Upper lobe of left lung (tissue), 6 donors: ENCODE measurements around the gene DCST2. TPM values are rescaled to one million over a fixed set of nuclear protein-coding genes. Genes with fewer than 3 reads are reported as not detected.

Experiments
- ATAC-seq, 2 donors: fragments of 200-7000 bp; cut with Tn5 transposase; one replicate each; pipeline ENCODE4 v1.9.1; 2022; ENCODE audit warnings: mild to moderate bottlenecking in 2 of 2, moderate library complexity in 2 of 2; ENCODE audit not compliant: low FRiP score in 2 of 2
- DNase-seq, 2 donors: peaks; one replicate each; pipeline ENCODE4 v3.0.0-alpha.2; 2019 to 2020
- H3K27ac ChIP-seq, 4 donors: fragments of 200-600 bp; sonication (generic); one replicate each; pipeline ENCODE4 v1.5.1; 2016 to 2019
- H3K27me3 ChIP-seq, 4 donors: fragments of 200-600 bp; sonication (generic); one replicate each; pipeline ENCODE4 v1.5.1; 2017 to 2019
- H3K36me3 ChIP-seq, 4 donors: fragments of 200-600 bp; sonication (generic); one replicate each; pipeline ENCODE4 v1.5.1; 2016 to 2019
- H3K4me1 ChIP-seq, 4 donors: fragments of 200-600 bp; sonication (generic); one replicate each; pipeline ENCODE4 v1.5.1; 2018 to 2019
- H3K4me3 ChIP-seq, 4 donors: fragments of 200-600 bp; sonication (generic); one replicate each; pipeline ENCODE4 v1.5.1; 2017 to 2019; ENCODE audit warnings: mild to moderate bottlenecking in 2 of 4, moderate library complexity in 1 of 4
- H3K9me3 ChIP-seq, 4 donors: fragments of 200-600 bp; sonication (generic); one replicate each; pipeline ENCODE4 v1.5.1; 2018 to 2019
- EP300 ChIP-seq, 4 donors: sonication (generic); formaldehyde crosslinking; IDR thresholded peaks; one replicate each; pipeline ENCODE4 v1.5.1; 2017; ENCODE audit warnings: antibody characterized with exemption in 4 of 4, control low read depth in 2 of 4
- POLR2A ChIP-seq, 4 donors: fragments of 450-650 bp; IDR thresholded peaks; one replicate each; pipeline ENCODE4 v1.5.1; 2016 to 2017; ENCODE audit warnings: antibody characterized with exemption in 4 of 4, mild to moderate bottlenecking in 2 of 4
- POLR2AphosphoS5 ChIP-seq, 2 donors: sonication (generic); formaldehyde crosslinking; IDR thresholded peaks; one replicate each; pipeline ENCODE4 v1.5.1; 2017; ENCODE audit warnings: antibody characterized with exemption in 2 of 2
- WGBS, 2 donors: methylation state at CpG; one replicate each; pipeline ENCODE4 v1.1.5; 2017 to 2018; 5-methylcytosine and 5-hydroxymethylcytosine counted together
- total RNA-seq, 6 donors: library from RNA; depleted of rRNA in 4 of 6; stranded (reverse); fragments of >200 nt in 4 of 6; gene quantifications; one replicate each; pipeline versions ENCODE4 v1.1.0 to v1.2.1, GENCODE V29; 2016 to 2021
- TF ChIP-seq, protein P1 (sequence below), 6 experiments: fragments of 450-650 bp in 4 of 6; fragments of 200-600 bp in 2 of 6; sonication (generic) in 2 of 6; IDR thresholded peaks; one replicate each; pipeline ENCODE4 v1.5.1; 2016 to 2019; ENCODE audit warnings: antibody characterized with exemption in 6 of 6
- donor health status: DM: no; HTN: no; CAD: no; lungs with moderate emphysema.
- donor health status: DM: no; HTN: yes; CAD: no; lungs with severe emphysema.

Gene DCST2
- total RNA-seq, 6 donors from 2014 or later, result 0.49 to 2.1 (median 1.1) TPM

DNA sequence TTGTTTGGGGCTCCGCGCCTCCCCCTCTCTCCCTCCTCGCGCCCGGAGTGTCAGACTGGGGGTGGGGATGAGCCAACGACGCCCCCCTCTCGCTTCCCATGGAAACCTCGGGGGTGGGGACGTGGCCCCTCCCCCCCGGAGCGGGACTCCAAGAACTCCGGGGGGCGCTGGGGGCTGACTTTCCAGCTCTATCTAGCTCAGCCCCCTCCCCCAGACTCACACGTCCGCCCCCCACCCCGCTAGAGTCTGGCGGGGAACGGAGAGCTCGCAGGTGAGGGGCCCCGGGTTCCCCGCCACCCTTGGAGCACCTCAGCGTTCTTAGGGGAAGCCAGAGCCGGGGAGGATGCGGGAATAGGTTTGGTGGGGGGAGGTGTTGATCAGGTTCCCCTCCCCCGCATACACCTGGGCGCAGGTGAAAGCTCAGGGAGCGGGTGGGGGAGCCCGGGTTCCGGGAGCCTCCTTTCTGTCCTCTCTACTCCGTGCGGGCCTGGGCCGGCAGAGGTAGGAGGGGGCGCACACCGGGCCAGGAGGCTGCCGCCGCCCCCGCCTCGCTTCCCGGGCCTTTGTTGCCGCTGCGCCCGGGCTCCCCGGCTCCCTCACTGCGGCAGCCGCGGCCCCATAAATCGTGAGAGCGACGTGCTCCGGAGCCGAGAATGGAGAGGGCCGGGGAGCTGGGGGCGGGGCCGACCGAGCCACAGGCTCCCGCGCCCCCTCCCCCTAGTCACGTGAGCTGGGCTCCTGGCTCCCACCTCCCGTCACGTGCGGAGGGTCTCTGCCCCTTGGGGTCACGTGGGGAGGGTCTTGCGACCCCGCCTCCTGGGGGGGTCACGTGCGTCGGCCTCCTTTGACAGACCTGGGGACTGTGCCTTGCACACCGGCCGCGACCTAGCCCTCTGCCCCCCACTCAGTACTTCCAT is 47.0 kb upstream of the DCST2 start:
- ATAC-seq, result no peak
- WGBS, 2 donors, result 0 to 6% methylated on average over 5 to 34 of the region's 71 CpGs
- H3K4me1 ChIP-seq, result peaks cover 55 to 64% (median 57%) of the 10 kb centered on the region in 4 donors
- no peak overlapping the region for H3K27ac ChIP-seq
- H3K36me3 ChIP-seq, result no peaks in the 10 kb centered on the region
- H3K4me3 ChIP-seq, result peak overlapping the region in 2 of 4 donors; percentile 31 to 52
- no peaks in the 10 kb centered on the region for H3K9me3 ChIP-seq
- H3K27me3 ChIP-seq, result peaks cover 9 to 60% (median 47%) of the 10 kb centered on the region in 4 donors
- TF ChIP-seq POLR2A (IDR thresholded peaks at IDR 0.05), result no peak
- TF ChIP-seq POLR2AphosphoS5 (IDR thresholded peaks at IDR 0.05), result no peak
- TF ChIP-seq, protein P1, sequence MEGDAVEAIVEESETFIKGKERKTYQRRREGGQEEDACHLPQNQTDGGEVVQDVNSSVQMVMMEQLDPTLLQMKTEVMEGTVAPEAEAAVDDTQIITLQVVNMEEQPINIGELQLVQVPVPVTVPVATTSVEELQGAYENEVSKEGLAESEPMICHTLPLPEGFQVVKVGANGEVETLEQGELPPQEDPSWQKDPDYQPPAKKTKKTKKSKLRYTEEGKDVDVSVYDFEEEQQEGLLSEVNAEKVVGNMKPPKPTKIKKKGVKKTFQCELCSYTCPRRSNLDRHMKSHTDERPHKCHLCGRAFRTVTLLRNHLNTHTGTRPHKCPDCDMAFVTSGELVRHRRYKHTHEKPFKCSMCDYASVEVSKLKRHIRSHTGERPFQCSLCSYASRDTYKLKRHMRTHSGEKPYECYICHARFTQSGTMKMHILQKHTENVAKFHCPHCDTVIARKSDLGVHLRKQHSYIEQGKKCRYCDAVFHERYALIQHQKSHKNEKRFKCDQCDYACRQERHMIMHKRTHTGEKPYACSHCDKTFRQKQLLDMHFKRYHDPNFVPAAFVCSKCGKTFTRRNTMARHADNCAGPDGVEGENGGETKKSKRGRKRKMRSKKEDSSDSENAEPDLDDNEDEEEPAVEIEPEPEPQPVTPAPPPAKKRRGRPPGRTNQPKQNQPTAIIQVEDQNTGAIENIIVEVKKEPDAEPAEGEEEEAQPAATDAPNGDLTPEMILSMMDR (IDR thresholded peaks at IDR 0.05), result no peak
- TF ChIP-seq EP300 (IDR thresholded peaks at IDR 0.05), result no peak
- DNase-seq, result peak in 1 of 2 donors; percentile 84

DNA sequence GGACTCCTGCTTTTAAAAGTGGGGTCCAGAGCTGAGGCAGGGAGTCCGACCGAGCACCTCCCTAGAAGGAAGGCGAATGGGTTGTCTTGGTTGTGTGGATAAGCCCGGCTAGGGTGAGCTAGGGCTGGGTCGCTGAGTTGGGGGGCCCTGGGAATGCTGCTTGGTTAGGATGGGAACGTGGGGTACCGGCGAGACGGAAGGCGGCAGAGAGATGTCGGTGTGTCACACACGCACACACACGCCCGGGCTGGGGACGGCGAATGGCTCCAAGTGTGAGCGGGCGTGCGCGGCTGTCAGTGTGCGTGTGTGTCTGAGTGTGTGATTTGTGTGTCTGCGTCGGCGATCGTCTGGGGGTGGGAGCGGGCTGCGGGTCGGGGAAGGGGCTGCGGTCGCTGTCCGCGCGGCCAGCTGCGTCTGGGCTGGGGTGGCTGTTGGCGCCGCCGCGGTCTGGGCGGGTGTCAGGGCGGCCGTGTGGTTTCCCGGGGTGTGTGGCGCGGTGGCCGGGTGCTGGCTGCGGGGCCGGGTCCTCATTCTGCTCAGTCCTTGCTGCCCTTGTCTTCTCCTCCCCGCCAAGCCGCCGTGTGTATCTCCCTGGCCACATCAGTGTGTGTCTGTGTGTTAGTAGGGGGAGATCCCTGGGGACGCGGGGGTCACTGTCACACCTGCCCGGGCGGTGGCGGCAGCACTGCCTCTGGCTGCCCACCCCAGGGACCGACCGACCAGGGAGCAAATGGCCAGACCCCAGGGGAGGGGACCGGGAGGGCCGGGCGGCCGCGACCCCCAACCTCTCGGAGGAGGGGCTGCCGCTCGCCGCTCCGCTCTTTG is 46.1 kb upstream of the DCST2 start:
- no peaks in the 10 kb centered on the region for H3K36me3 ChIP-seq
- TF ChIP-seq POLR2A (IDR thresholded peaks at IDR 0.05) (no peak), EP300 (IDR thresholded peaks at IDR 0.05) (no peak), POLR2AphosphoS5 (IDR thresholded peaks at IDR 0.05) (no peak)
- TF ChIP-seq, protein P1 (IDR thresholded peaks at IDR 0.05), result no peak
- peaks cover 9 to 60% (median 47%) of the 10 kb centered on the region in 4 donors for H3K27me3 ChIP-seq
- WGBS, 2 donors, result 2 to 3% methylated on average over 10 to 63 of the region's 67 CpGs
- no peak overlapping the region for H3K27ac ChIP-seq
- ATAC-seq, result no peak
- H3K9me3 ChIP-seq, result no peaks in the 10 kb centered on the region
- DNase-seq, result peak in 1 of 2 donors; percentile 88
- H3K4me1 ChIP-seq, result peaks cover 52 to 61% (median 56%) of the 10 kb centered on the region in 4 donors
- H3K4me3 ChIP-seq, result peak overlapping the region in 3 of 4 donors; percentile 31 to 52 (median 39)

DNA sequence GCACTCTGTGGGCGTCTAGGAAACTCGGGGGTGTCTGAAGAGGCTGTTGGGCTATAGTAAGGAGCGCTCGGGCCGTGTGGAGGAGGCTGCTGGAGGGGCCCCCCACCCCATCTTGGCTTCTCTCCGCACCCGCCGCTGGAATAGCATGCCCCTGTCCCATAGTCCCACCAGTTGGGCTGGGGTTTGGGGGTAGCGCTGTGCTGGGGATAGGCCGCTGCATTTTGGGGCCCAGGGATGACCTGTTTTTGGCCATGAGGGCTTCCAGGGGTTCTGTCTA is 45.6 kb upstream of the DCST2 start:
- no peaks in the 10 kb centered on the region for H3K9me3 ChIP-seq
- H3K4me3 ChIP-seq, result peak overlapping the region in 3 of 4 donors; percentile 39 to 52 (median 52)
- ATAC-seq (no peak), DNase-seq (no peak)
- peaks cover 46 to 55% (median 51%) of the 10 kb centered on the region in 4 donors for H3K4me1 ChIP-seq
- H3K36me3 ChIP-seq, result no peaks in the 10 kb centered on the region
- WGBS, 2 donors, result 6% methylated on average over 10 of the region's 10 CpGs; no CpG with 5 or more reads in 1 of the 2 donors
- no peak for TF ChIP-seq POLR2A (IDR thresholded peaks at IDR 0.05)
- TF ChIP-seq POLR2AphosphoS5 (IDR thresholded peaks at IDR 0.05), result no peak
- TF ChIP-seq EP300 (IDR thresholded peaks at IDR 0.05), result no peak
- TF ChIP-seq, protein P1 (IDR thresholded peaks at IDR 0.05), result no peak
- H3K27ac ChIP-seq, result no peak overlapping the region
- peaks cover 9 to 58% (median 45%) of the 10 kb centered on the region in 4 donors for H3K27me3 ChIP-seq

DNA sequence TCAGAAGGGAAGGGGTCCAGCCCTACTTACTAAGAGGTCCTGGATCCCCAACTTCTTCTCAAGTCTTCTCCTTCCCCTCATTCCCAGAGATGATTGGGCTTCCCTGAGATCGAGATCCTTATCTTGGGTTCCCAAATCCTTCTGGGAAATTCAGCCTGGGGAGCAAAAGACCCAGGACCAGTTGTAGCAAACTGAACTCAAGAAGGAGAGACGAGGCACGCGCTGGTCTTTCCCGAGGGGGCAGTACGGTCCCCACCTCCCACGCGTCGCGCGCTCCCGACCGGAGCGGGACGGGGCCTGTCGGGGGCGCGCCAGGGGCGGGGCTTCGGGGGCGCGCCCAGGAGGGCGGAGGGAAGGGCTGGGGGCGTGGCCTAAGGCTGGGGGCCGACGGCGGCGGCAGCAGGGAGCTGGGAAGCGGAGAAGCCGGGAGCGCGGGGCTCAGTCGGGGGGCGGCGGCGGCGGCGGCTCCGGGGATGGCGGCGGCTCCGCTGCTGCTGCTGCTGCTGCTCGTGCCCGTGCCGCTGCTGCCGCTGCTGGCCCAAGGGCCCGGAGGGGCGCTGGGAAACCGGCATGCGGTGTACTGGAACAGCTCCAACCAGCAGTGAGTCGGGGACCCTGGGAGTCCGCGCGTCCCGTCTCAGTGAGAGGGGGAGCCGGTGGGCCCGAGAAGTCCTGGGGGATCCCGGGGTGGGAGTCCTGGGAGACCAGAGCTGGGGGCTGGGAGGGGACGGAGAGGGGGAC is 45.1 kb upstream of the DCST2 start, which contains the start of gene EFNA3:
EFNA3 (plus strand) TSS at position 369 of the 741 bp plus-strand sequence; CDS start at position 474, 105 bp downstream.
- H3K4me3 ChIP-seq, result peak within 1 kb of the TSS in 3 of 4 donors; percentile 39 to 52 (median 52)
- peaks cover 45 to 52% (median 49%) of the 10 kb centered on the region in 4 donors for H3K4me1 ChIP-seq
- no peak for TF ChIP-seq POLR2AphosphoS5 (IDR thresholded peaks at IDR 0.05)
- TF ChIP-seq POLR2A (IDR thresholded peaks at IDR 0.05), result no peak
- no peak for TF ChIP-seq EP300 (IDR thresholded peaks at IDR 0.05)
- TF ChIP-seq, protein P1 (IDR thresholded peaks at IDR 0.05), result no peak
- 4% methylated on average over 21 of the region's 59 CpGs; no CpG with 5 or more reads in 1 of the 2 donors for WGBS, 2 donors
- H3K27me3 ChIP-seq, result peaks cover 9 to 53% (median 43%) of the 10 kb centered on the region in 4 donors
- DNase-seq (peak; percentile 66 to 95), ATAC-seq (peak; percentile 64 to 89)
- no peak within 1 kb of the TSS for H3K27ac ChIP-seq
- H3K9me3 ChIP-seq, result no peaks in the 10 kb centered on the region
- H3K36me3 ChIP-seq, result no peaks in the 10 kb centered on the region
